GM18907 (cell line): ENCODE results near the gene TBC1D22A.
"Not testable (repeated sequence)": the region's sequence is repeated elsewhere in the genome, so short reads cannot be mapped to it uniquely, and the experiment has no call there.

ENCODE experiments used
- ATAC-seq: cut with Tn5 transposase; IDR thresholded peaks from one replicate; pipeline ENCODE4 v1.9.1; 2021; ENCODE audit warnings: mild to moderate bottlenecking, moderate library complexity; ENCODE audit not compliant: unreplicated experiment

The TBC1D22A gene

DNA sequence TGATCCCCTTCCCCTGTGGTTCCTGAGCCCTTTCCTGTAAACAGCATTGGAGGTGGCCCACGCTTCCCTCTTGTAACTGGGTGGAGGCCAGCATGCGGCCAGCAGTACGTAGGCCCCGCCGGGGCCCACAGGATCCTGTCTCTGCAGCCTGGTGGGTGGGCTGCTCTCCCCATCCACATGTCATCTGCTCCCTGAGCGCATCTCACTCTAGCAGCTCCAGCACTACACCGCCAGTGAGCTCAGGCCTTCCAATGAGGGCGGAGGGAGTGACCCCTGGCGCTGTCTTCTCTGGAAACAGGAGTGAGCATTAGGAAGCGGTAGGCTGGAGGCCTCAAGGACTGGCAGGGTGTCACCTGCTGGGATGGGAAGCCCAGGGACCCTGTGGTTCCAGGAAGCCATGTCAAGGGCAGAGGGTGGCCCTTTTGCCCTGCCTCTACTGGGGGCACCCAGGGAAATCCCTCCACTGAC, 363.9 kb downstream of the TBC1D22A start:
- ATAC-seq: no peak

DNA sequence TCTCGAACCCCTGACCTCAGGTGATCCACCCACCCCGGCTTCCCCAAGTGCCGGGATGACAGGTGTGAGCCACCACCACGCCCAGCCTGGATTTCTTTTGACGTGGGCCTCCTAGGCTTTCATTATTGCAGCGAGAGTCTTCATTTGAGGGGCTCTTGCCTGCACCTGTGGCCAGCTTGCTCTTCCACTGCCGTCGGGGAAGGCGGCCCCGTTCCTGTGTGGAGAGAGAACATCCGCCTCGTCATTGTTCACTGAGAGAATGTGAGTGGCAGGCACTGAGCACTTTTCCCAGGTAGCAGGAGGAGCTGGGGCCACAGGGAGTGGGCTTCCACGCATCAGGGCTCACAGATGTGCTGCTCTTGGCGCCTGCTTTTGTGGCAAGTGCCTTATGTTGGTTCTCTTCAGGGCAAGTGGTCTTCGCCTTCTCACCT, 365.0 kb downstream of the TBC1D22A start:
- ATAC-seq: no peak

DNA sequence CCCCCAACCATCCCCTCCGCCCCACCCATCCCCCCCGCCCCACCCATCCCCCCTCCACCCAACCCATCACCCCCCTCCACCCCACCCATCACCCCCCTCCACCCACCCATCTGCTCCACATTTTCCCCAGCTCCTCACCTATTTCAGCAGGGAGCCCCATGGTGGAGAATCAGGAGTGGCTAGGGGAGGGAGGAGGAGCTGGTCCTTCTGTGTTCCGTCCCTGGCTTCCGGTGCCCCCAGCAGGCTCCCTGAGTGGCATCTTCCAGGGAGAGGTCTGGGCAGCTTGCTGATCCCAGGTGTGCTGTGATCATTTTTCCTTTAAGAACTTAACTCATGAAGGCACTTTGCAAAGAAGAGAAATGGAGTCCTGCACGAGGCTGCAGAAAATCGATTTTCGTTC, 365.8 kb downstream of the TBC1D22A start:
- no peak for ATAC-seq

DNA sequence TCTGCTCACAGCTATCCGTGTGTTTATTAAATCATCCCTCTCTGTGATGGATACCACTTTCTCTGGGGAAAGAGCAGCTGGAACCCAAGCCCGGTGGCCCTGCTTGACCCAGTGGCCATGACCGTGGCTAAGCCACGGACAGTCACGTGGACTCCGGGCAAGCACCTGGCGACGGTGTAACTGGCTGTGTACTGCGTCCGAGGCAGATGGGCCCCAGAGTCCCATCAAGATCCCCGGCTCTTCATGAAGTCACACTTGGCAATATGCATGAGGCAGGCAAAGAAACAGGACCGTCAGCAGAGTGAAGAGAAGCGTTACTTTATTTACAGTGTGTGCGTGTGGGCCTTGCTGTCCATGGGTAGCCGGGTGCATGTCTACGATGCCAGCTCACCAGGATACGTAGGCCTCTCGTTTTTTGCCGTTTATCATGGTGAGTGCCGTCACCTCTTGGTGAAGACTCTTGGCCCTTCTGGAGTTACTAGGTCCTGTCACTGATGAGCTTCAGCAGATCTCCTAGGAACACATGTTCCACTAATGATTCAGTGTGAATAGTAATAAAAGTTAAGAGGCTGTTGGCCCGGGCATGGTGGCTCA, 366.3 kb downstream of the TBC1D22A start:
- no peak for ATAC-seq

DNA sequence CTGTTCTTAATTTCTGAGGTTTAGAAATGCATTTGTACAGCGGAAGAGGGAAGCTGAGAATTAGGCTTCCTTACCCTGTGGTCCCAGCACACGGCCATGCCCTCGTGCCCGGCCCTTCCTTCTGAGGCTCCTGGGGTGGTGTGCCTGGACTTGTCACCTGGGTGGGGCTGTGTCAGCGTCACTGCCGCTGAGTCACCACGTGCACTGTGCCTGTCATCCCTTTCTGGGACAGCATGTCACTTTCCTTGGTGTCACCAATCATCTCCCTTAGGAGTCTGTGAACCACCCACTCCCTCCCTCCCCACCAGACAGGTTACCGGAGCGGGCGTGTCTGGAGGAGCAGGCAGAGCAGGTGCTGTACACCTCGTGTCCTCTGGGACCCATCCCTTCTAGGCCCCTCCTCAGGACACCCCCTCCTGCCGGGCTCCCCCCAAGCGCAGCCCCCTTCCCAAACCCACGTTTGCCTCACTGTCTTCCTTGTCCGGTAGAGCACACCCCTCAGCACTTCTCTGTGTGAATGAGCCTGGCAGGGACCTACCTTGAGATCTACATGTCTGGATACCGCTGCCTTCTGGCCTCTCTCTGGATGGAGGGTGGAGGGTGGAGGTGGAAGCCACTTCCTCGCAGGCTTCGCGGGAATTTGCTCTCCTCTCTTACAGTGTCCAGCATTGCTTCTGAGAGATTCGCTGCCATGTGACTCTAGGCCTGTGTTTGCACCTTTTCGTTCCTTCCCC, 367.6 kb downstream of the TBC1D22A start:
- no peak for ATAC-seq

DNA sequence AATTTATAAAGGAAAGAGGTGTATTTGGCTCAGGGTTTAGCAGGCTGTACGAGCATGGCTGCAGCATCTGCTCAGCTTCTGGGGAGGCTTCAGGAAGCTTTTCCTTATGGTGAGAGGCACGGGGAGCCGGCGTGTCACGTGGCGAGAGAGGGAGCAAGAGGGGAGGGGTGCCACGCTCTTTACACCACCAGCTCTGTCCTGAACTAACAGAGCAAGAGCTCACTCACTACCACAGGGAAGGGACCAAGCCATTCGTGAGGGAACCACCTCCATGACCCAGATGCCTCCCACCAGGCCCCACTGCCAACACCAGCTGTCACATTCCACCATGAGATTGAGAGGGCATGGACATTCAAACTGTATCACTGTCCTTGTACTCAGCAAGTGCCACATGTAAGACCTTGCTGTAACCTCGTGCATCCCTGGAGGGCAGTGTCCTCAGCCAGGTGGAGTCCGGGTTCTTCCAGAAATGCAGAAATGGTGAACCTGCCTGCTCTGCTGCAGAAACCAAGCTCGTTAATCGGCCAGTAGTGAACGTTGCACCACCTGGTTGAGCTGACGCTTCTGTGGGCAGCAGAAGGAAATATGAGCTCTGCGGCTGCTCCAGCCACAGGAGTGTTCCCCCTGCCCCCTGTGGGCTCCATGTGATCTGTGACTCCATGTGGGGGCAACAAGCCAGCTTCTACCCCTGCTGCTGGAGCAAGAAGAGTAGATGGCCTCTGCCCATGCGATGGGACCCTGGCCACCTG, 368.6 kb downstream of the TBC1D22A start:
- ATAC-seq: no peak

DNA sequence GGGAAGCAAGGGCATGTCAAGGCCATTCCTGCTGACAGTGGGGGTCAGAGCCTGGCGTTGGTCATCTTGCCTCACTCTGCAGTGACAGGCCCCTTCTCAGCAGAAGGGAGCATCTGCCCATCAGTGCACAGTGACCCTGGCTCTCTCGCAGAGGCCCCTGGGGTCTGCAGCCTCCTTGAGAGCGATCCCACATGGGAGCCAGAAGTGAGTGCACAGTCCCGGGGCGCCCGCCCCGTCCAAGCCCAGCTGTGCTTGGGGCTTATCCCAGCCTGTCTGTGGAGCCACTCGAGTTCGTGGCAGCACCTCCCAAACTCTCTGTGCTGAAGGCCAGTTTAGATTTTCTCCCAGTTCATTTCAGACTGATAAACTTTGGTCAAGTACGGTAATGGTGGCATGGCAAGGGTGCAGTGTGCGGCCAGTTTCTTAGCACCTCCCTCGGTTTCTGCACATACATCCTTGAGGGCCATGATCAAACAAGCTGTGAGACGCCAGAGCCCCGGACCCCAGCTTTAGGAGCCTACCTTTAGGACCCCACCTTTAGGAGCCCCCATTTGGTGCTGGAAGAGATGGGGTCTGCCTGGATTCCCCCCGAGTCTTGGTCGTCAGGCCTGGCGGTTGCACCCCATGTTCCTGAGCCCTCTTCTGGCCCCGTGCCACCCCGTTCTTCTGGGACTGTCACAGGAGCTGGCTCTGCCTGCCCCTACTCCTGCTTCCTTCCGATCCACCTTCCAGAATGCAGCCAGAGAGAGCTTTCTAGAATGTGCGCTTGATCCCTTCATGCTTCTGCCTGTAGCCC, 369.4 kb downstream of the TBC1D22A start:
- no peak for ATAC-seq

DNA sequence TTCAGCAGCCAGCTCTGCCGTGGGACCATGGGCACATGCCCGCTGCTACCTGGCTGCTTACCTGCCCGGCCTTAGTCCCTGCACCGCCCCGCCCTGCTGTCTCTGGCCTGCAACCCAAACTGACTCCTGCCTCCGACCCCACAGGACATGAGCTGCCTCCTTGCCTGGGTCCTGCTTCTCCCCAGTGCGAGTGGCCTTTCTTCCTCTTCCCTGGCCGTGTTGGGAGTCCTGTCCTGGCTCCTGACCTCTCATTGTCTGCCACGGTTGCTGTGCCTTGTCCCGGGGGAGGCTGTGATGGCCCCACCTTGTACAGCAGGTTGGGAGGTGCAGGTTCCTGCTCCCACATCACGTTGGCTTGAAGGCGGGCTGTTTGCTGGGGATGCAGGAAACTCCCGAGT, 370.0 kb downstream of the TBC1D22A start:
- no peak for ATAC-seq

DNA sequence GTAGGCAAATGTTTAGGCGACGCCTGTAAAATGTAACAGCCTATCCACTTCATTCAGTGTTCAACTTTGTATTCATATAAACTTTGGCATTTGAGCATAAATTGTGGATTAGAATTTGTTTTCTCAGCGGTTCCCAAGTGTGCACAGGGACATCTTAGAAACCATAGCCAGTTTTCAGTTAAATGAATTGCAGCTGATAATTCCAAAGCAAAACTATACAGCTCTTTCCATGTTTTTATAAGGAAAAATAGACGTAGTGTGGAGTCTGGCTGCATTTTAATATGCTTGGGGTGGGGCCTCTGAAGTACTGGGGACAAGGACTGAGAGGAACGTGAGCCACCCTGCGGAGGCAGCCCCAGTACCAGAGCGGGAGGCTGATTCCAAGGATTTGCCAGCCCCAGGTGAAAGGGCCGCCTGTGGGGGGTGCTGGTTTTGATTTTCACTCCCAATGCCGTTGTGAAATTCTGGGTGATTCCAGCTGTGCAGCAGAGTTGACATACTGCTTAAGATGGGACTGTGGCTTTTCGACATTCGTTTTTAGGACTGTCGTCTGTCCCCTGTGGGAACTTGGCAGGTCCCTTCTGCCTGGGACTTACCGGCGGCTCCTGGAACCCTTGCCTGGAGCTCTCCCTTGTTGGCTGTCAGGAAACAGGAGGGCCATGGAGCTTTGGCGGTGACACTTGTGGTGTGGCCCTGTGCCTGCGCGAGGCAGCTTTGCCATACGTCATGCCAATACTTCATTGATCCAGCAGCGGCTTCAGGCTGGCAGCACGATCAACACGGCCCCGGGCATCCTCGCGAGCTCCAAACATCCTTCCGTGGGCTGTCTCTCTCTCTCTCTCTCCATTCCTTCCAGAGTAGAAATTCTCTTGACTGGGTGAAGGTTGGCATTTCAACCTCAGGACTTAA, 370.9 kb downstream of the TBC1D22A start:
- ATAC-seq: no peak

DNA sequence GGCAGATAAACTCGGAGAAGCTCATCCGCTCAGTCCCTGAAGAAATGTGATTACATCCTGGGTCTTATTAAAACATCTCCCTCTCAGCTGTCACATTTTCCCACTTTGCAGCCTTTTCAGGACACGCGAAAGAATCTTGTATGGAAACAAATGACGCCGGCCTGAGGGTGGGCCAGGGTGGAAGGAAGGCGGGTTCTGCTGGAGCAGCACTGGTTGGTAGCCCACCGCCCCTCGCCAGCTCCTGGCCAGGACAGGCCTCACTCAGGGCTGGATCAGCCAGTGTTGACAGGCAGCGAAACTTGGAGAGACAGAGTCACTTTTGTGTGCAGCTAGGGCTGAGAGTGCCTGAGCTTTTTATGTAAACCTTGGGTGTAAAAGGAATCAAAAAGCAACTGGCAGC, 371.8 kb downstream of the TBC1D22A start:
- ATAC-seq: no peak

DNA sequence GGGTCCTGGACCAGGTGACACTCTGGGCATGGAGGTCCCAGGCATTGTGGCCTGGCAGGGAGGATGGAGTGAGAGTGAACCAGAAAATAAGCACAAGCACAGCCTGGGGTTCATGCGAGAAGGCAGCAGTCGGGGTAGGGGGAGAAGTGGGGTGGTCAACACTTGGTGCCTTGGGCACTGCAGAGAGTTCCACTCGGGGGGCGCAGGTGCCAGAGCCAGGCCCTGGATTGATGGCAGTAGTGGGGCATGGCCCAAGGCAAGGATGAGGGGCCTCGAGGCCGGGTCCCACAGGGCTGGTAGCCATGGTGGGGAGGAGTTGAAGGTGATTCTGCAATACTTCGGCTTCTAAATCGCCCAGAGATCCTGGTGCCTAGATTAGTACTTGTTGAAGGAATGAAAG, 372.9 kb downstream of the TBC1D22A start:
- ATAC-seq: no peak

DNA sequence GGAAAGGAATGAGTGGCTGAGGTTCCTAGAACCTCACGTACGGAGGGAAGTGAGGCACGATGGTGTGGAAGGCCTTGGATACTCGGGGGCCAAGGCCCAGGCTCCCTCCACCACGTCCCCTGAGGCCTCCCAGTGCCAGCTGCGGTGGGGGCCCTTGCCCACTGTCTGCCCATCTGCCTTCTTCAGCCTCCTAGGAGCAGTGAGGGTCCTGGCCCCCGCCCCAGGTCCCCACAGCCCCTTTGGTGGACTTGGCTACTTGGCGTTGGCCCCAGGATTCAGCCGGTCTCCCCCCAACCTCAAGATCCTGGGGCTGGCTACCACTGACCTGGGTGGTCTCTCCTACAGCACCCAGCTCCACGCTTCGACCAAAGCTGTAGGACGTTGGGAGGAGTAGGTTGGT, 373.6 kb downstream of the TBC1D22A start:
- ATAC-seq: no peak

DNA sequence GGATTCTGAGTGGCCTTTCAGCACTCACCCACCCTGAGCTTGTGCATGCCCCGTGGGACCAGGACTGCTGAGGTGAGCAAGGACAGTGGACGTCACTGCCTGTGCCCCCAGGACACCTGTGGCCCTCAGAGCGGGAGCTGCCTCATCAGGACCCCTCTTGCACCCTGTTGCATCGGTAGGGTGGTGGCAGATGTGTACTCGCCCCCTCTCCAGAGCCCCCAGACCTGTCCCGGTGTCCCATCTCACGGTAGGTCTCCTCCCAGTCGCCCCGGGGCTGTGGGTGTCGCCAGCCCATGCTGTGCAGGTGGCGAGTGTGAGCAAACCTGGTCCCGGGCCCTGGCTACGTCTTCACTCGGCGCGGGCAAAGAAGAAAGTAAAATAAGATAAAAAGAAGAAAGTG, 374.2 kb downstream of the TBC1D22A start:
- no peak for ATAC-seq

DNA sequence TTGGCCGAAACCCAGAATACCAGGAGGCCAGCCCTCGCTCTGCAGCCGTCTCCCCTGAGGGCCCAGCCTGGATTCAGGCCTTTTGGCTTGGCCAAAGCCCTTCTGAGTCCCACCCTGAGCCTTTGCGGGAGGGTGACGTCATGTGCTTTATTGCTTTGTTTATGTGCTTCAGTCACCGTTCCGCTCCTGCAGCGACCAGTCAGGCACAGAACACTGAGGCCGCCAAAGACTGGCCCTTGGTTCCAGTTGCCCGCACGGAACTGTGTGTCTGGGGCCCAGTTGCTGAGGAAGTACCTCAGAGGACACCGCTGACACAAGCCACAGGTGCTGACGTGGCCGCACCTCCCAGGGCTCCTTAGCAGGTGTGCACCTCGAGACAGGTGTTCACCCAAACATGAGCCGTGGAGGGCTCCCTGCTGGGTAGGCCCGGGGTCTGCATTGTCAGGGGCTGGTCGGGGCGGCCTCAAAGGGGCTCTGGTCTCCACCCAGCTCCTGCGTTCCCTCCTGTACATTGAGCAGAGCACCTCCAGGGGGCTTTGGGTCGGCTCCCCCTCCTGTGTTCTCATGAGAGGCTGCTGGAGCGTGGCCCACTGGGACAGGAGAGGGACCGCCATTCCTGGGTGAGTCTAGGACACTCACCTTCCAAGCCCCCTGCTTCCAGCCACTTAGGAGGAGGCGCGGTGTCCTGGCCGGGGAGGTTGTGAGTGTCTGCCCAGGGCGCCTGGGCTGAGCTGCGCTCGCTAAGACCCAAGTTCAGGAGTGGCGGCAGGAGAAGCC, 376.8 kb downstream of the TBC1D22A start:
- no peak for ATAC-seq

DNA sequence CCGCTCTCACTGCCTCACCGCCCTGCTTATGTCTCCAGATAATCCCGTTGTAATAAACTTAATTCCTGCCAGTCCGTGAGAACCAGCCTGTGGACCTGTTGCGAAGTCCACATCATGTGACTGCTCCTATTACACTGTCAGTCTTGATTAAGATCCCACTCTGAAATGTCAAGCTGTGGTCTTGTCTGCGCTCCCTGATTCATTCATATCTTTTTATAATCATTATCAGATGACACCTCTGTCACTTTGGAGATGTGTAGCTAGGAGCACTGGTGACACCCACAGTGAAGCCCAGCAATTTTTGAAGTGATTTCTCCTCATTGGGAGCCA, 377.3 kb downstream of the TBC1D22A start:
- no peak for ATAC-seq

DNA sequence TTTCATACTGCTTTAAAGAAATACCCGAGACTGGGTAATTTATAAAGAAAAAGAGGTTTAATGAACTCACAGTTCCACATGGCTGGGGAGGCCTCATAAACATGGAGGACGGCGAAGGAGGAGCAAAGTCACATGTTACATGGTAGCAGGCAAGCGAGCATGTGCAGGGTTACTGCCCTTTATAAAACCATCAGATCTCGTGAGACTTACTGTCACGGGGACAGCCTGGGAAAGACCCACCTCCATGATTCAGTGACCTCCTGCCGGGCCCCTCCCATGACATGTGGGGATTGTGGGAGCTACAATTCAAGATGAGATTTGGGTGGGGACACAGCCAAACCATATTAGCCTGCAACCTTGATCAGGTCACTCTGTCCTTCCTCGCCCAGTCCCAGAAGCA, 378.5 kb downstream of the TBC1D22A start:
- ATAC-seq: not testable (repeated sequence)

DNA sequence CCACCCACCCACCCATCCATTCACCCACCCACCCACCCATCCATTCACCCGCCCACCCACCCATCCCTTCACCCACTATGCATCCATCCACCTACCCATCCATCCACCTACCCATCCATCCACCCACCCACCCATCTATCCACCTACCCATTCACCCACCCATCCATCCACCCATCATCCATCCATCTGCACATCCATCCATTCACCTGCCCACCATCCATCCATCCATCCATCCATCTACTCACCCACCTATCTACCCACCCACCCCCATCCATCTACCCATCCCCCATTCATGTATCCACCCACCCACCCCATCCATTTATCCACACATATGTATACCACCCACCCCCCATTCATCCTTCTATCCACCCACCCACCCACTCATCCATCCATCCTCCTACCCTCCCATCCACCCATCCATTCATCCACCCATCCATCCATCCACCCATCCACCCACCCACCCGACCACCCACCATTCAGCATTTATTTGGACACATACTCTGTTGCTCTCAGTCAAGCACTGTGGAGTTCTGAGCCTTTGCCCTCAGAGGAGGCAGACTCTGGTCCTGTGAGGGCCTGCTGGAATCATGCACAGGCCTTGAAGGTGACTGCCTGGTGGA, 380.1 kb downstream of the TBC1D22A start:
- no peak for ATAC-seq

DNA sequence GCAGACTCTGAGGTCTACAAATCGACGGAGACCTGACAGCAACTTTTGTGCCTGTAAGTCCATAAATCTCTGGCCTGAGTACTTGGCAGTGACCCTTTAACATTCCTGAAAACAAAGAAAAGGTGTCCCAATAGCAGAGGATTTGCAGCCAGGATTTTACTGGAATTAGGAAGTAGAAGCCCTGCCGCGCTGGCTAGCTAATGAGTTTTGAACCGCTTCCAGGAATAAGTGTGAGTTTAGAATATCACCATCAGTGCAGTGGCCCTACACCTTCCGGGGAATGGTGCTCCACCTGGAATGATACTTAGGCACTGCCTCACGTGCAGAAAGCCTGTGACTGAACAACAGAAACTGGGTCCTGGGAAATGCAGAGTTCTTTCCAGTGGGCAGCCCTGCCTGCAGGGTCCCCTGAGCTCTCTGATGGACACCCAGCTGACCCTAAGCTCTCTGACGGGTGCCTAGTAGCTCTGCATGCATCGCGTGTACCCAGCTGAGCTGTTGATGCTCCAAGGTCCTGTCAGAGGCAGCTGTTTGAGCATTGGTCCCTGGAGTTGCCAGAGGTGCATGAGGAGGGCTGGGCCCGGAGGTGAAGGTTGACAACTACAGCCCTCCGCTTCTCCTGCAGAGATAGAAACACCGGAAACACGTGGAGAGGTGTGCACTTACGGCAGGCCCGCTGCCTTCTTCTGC, 380.9 kb downstream of the TBC1D22A start:
- ATAC-seq: no peak
